HEK293T (cell line): ENCODE data around the gene DYNLL2.

ENCODE experiments used
- ARNT ChIP-seq: fragments of 450-650 bp; IDR thresholded peaks from 2 replicates; pipeline ENCODE4 v1.6.1; 2017; ENCODE audit warnings: mild to moderate bottlenecking
- BHLHE40 ChIP-seq: fragments of 450-650 bp; IDR thresholded peaks from 2 replicates; pipeline ENCODE4 v1.6.1; 2016; ENCODE audit warnings: mild to moderate bottlenecking, moderate library complexity, borderline replicate concordance
- CTBP1 ChIP-seq: fragments of 450-650 bp; IDR thresholded peaks from 2 replicates; pipeline ENCODE4 v1.6.1; 2016; ENCODE audit warnings: borderline replicate concordance
- ELF4 ChIP-seq: fragments of 450-650 bp; IDR thresholded peaks from 2 replicates; pipeline ENCODE4 v1.6.1; 2017; ENCODE audit warnings: antibody characterized with exemption
- FOXA1 ChIP-seq: fragments of 450-650 bp; IDR thresholded peaks from 2 replicates; pipeline ENCODE4 v1.6.1; 2016; ENCODE audit warnings: mild to moderate bottlenecking
- FOXK2 ChIP-seq: fragments of 450-650 bp; IDR thresholded peaks from 2 replicates; pipeline ENCODE4 v1.6.1; 2016; ENCODE audit warnings: mild to moderate bottlenecking
- FOXM1 ChIP-seq: fragments of 450-650 bp; IDR thresholded peaks from 2 replicates; pipeline ENCODE4 v1.6.1; 2017; ENCODE audit warnings: mild to moderate bottlenecking, borderline replicate concordance
- HDGF ChIP-seq: fragments of 450-650 bp; IDR thresholded peaks from 2 replicates; pipeline ENCODE4 v1.6.1; 2017; ENCODE audit warnings: antibody characterized with exemption, borderline replicate concordance
- LEF1 ChIP-seq: fragments of 450-650 bp; IDR thresholded peaks from 2 replicates; pipeline ENCODE4 v1.6.1; 2017; ENCODE audit warnings: mild to moderate bottlenecking, borderline replicate concordance
- SP1 ChIP-seq: fragments of 450-650 bp; IDR thresholded peaks from 2 replicates; pipeline ENCODE4 v1.6.1; 2017
- SUZ12 ChIP-seq: fragments of 450-650 bp; IDR thresholded peaks from 2 replicates; pipeline ENCODE4 v1.6.1; 2016; ENCODE audit warnings: mild to moderate bottlenecking
- TARDBP ChIP-seq: fragments of 450-650 bp; IDR thresholded peaks from 2 replicates; pipeline ENCODE4 v1.6.1; 2016
- ZNF384 ChIP-seq: fragments of 450-650 bp; IDR thresholded peaks from 2 replicates; pipeline ENCODE4 v1.6.1; 2016
- TF ChIP-seq, protein P1 (sequence below): fragments of 450-650 bp; IDR thresholded peaks from 2 replicates; pipeline ENCODE4 v1.6.1; 2016

DNA sequence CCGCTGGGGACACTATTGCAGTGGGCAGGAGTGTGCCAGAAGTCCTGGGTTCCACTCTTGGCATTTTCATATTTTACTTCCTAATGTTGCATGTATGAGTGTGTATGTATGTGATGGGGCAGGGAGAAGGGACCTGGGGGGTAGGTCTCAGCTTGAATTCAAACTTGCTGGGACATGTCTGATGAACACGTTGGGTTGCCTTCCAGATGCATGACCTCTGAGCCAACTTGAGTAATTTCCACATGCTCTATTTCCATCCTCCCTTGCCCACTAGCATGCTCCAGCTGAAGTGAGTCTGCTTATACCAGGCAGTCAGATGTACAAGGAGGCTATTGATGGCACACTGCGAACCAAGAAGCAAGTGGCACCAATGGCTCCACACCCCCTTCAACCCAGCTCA, 43.2 kb upstream of the DYNLL2 start:
- TF ChIP-seq ELF4 (no peak), ARNT (no peak), FOXA1 (no peak), SUZ12 (no peak), HDGF (no peak), CTBP1 (no peak), SP1 (no peak), FOXK2 (no peak), ZNF384 (no peak), FOXM1 (no peak), LEF1 (no peak), TARDBP (no peak), BHLHE40 (no peak)
- TF ChIP-seq, protein P1, sequence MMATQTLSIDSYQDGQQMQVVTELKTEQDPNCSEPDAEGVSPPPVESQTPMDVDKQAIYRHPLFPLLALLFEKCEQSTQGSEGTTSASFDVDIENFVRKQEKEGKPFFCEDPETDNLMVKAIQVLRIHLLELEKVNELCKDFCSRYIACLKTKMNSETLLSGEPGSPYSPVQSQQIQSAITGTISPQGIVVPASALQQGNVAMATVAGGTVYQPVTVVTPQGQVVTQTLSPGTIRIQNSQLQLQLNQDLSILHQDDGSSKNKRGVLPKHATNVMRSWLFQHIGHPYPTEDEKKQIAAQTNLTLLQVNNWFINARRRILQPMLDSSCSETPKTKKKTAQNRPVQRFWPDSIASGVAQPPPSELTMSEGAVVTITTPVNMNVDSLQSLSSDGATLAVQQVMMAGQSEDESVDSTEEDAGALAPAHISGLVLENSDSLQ, result no peak
